WTC11 (cell line): ENCODE measurements around the gene ZSWIM3.

Experiments
- CBFB ChIP-seq: sonication (generic); formaldehyde crosslinking; IDR thresholded peaks from 2 replicates; pipeline ENCODE4 v1.8.1; 2022; ENCODE audit warnings: mild to moderate bottlenecking, low read depth, missing genetic modification reagents
- FOXJ3 ChIP-seq: sonication (generic); formaldehyde crosslinking; IDR thresholded peaks from 2 replicates; pipeline ENCODE4 v1.9.0; 2021; ENCODE audit warnings: missing genetic modification reagents, mild to moderate bottlenecking, borderline replicate concordance
- SMAD3 ChIP-seq: sonication (generic); formaldehyde crosslinking; IDR thresholded peaks from 2 replicates; pipeline ENCODE4 v1.8.0; 2022; ENCODE audit warnings: missing genetic modification reagents, mild to moderate bottlenecking, borderline replicate concordance
- SP1 ChIP-seq: sonication (generic); formaldehyde crosslinking; conservative IDR thresholded peaks from 2 replicates; pipeline ENCODE4 v1.8.1; 2022; ENCODE audit warnings: missing genetic modification reagents
- TCF7 ChIP-seq: sonication (generic); formaldehyde crosslinking; IDR thresholded peaks from 2 replicates; pipeline ENCODE4 v1.8.0; 2022; ENCODE audit warnings: mild to moderate bottlenecking, low read depth, missing genetic modification reagents, moderate library complexity
- TEAD4 ChIP-seq: sonication (generic); formaldehyde crosslinking; IDR thresholded peaks from 2 replicates; pipeline ENCODE4 v1.8.0; 2022; ENCODE audit warnings: mild to moderate bottlenecking, missing genetic modification reagents
- ZNF423 ChIP-seq: fragments of 250-450 bp; sonication (Bioruptor Pico); IDR thresholded peaks from 2 replicates; pipeline ENCODE4 v2.1.2; 2022; ENCODE audit warnings: mild to moderate bottlenecking, moderate library complexity
- TF ChIP-seq, protein P1 (sequence below): fragments of 200-600 bp; IDR thresholded peaks from 2 replicates; pipeline ENCODE4 v1.8.0; 2022; ENCODE audit warnings: antibody characterized with exemption
- TF ChIP-seq, protein P2 (sequence below): sonication (generic); formaldehyde crosslinking; IDR thresholded peaks from 2 replicates; pipeline ENCODE4 v1.8.0; 2023; ENCODE audit warnings: missing genetic modification reagents
- TF ChIP-seq, protein P3 (sequence below): sonication (generic); formaldehyde crosslinking; IDR thresholded peaks from 2 replicates; pipeline ENCODE4 v1.8.1; 2022; ENCODE audit warnings: low read depth, mild to moderate bottlenecking, moderate library complexity, missing genetic modification reagents, borderline replicate concordance
- TF ChIP-seq, protein P4 (sequence below): sonication (generic); formaldehyde crosslinking; IDR thresholded peaks from 2 replicates; pipeline ENCODE4 v1.8.1; 2023; ENCODE audit warnings: mild to moderate bottlenecking, missing genetic modification reagents, moderate library complexity
- TF ChIP-seq, protein P5 (sequence below): sonication (generic); formaldehyde crosslinking; IDR thresholded peaks from 2 replicates; pipeline ENCODE4 v1.8.1; 2022; ENCODE audit warnings: mild to moderate bottlenecking, moderate library complexity, missing genetic modification reagents
- TF ChIP-seq, protein P6 (sequence below): sonication (generic); formaldehyde crosslinking; IDR thresholded peaks from 2 replicates; pipeline ENCODE4 v1.8.0; 2022; ENCODE audit warnings: mild to moderate bottlenecking, missing genetic modification reagents
- TF ChIP-seq, protein P7 (sequence below): sonication (generic); formaldehyde crosslinking; IDR thresholded peaks from 2 replicates; pipeline ENCODE4 v1.8.1; 2022; ENCODE audit warnings: mild to moderate bottlenecking, missing genetic modification reagents, moderate library complexity, borderline replicate concordance

DNA sequence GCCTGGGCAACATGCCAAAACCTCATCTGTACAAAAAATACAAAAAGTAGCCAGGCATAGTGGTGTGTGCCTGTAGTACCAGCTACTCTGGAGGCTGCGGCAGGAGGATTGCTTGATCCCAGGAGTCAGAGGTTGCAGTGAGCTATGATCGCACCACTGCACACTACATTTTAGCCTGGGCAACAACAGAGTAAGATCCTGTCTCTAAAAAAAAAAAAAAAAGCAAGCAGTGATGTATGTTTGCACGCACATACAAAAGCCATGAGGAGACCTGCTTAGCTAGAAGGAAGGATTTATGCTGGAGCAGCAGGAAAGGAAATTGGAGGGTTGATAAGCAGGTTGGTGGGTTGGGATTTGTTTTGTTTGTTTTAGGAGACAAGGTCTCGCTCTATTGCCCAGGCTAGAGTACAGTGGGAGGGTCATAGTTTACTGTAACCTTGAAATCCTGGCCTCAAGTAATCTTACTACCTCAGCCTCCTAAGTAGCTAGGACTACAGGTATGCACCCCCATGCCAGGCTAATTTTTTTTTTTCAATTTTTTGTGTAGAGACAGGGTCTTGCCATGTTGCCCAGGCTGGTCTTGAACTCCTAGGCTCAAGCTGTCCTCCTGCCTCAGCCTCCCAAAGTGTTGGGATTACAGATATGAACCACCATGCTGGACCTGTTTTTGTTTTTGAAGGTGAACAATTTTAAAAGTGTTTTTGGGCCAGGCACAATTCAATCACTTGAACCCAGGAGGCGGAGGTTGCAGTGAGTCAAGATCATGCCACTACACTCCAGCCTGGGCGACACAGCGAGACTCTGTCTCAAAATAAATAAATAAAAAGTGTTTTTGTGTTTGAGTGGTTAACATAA, 4.0 kb downstream of the ZSWIM3 start:
- TF ChIP-seq ZNF423 (CRISPR knock-in tag): no peak
- TF ChIP-seq, protein P1, sequence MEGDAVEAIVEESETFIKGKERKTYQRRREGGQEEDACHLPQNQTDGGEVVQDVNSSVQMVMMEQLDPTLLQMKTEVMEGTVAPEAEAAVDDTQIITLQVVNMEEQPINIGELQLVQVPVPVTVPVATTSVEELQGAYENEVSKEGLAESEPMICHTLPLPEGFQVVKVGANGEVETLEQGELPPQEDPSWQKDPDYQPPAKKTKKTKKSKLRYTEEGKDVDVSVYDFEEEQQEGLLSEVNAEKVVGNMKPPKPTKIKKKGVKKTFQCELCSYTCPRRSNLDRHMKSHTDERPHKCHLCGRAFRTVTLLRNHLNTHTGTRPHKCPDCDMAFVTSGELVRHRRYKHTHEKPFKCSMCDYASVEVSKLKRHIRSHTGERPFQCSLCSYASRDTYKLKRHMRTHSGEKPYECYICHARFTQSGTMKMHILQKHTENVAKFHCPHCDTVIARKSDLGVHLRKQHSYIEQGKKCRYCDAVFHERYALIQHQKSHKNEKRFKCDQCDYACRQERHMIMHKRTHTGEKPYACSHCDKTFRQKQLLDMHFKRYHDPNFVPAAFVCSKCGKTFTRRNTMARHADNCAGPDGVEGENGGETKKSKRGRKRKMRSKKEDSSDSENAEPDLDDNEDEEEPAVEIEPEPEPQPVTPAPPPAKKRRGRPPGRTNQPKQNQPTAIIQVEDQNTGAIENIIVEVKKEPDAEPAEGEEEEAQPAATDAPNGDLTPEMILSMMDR: no peak
- TF ChIP-seq, protein P2, sequence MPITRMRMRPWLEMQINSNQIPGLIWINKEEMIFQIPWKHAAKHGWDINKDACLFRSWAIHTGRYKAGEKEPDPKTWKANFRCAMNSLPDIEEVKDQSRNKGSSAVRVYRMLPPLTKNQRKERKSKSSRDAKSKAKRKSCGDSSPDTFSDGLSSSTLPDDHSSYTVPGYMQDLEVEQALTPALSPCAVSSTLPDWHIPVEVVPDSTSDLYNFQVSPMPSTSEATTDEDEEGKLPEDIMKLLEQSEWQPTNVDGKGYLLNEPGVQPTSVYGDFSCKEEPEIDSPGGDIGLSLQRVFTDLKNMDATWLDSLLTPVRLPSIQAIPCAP (CRISPR knock-in tag): no peak
- TF ChIP-seq FOXJ3 (CRISPR knock-in tag): no peak
- no peak for TF ChIP-seq SMAD3 (CRISPR knock-in tag)
- TF ChIP-seq, protein P3, sequence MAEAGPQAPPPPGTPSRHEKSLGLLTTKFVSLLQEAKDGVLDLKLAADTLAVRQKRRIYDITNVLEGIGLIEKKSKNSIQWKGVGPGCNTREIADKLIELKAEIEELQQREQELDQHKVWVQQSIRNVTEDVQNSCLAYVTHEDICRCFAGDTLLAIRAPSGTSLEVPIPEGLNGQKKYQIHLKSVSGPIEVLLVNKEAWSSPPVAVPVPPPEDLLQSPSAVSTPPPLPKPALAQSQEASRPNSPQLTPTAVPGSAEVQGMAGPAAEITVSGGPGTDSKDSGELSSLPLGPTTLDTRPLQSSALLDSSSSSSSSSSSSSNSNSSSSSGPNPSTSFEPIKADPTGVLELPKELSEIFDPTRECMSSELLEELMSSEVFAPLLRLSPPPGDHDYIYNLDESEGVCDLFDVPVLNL (CRISPR knock-in tag): no peak
- TF ChIP-seq, protein P4, sequence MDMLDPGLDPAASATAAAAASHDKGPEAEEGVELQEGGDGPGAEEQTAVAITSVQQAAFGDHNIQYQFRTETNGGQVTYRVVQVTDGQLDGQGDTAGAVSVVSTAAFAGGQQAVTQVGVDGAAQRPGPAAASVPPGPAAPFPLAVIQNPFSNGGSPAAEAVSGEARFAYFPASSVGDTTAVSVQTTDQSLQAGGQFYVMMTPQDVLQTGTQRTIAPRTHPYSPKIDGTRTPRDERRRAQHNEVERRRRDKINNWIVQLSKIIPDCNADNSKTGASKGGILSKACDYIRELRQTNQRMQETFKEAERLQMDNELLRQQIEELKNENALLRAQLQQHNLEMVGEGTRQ (CRISPR knock-in tag): no peak
- no peak for TF ChIP-seq SP1 (CRISPR knock-in tag)
- TF ChIP-seq, protein P5, sequence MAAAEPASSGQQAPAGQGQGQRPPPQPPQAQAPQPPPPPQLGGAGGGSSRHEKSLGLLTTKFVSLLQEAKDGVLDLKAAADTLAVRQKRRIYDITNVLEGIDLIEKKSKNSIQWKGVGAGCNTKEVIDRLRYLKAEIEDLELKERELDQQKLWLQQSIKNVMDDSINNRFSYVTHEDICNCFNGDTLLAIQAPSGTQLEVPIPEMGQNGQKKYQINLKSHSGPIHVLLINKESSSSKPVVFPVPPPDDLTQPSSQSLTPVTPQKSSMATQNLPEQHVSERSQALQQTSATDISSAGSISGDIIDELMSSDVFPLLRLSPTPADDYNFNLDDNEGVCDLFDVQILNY (CRISPR knock-in tag): no peak
- TF ChIP-seq, protein P6, sequence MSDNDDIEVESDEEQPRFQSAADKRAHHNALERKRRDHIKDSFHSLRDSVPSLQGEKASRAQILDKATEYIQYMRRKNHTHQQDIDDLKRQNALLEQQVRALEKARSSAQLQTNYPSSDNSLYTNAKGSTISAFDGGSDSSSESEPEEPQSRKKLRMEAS (CRISPR knock-in tag): no peak
- TF ChIP-seq CBFB (CRISPR knock-in tag): no peak
- TF ChIP-seq TEAD4 (CRISPR knock-in tag): no peak
- no peak for TF ChIP-seq TCF7 (CRISPR knock-in tag)
- TF ChIP-seq, protein P7, sequence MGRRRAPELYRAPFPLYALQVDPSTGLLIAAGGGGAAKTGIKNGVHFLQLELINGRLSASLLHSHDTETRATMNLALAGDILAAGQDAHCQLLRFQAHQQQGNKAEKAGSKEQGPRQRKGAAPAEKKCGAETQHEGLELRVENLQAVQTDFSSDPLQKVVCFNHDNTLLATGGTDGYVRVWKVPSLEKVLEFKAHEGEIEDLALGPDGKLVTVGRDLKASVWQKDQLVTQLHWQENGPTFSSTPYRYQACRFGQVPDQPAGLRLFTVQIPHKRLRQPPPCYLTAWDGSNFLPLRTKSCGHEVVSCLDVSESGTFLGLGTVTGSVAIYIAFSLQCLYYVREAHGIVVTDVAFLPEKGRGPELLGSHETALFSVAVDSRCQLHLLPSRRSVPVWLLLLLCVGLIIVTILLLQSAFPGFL (CRISPR knock-in tag): no peak
